Hematopoietic multipotent progenitor cell treated with erythropoietin and hydrocortisone succinate and interleukin-3 and kit ligand, for 8 days (in vitro differentiated cells): ENCODE measurements around the gene SH3TC1.

Source experiments
- DNase-seq: peaks from one replicate; pipeline ENCODE4 v3.0.0-alpha.2; 2015

Gene SH3TC1

GRCh38 chr4:8280158-8280875, 81.2 kb downstream of the SH3TC1 start:
- DNase-seq = no peak

DNA sequence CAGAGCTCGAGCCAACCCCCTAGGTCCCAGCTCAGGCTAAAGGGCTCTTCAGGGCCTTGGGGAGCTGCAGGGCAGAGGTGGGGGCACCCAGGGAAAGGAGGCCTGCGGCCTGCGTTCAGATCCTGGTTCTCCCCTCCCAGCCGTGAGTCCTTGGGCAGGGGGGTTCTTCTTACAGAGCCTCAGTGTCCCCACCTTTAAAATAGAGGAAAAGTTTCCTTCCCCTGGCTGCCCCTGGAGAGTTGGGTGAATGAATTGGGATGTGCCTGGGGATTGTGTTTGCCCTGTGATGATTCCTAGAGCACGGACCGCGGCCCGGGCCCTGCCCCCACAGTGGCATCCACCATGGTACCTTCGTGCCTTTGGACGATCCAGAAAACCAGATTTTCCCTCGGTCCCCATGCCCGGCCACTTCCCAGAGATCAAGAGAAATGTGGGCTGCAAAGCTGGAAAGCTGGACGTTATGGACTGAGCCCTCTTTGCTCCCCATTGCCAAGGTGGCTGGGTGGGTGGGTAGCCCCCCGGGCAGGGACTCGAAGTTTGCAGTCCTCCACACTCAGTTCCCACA, 81.9 kb downstream of the SH3TC1 start:
- no peak for DNase-seq

DNA sequence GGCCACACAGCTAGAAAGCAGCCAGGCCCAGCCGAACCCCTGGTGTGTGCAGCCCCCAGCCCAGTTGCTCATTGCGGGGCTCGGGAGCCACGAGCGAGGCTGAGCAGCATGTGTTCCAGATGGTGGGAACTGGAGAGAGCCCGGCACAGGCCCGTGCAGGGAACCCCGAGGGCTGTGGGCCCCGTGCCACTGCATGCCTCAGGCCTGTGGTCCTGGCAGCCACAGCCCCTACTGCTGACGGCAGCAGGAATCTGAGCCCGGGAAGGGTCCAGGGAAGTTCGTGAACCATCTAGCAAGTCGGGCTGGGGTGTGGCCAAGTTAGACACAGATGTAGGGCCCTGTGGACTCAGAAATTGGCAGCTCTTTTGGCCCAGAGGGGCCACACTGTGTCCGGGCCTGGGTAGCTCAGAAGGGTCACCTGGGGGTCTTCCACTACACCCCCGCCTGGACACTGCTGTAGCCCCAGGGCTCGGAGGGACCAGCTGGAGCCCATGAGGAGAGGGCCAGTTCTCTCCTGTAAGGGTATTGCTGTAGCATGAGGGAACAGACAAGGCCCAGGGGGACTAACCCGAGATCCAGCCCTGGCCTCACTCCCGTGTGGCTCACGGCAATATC, 82.5 kb downstream of the SH3TC1 start:
- no peak for DNase-seq

GRCh38 chr4:8282134-8282641, 83.1 kb downstream of the SH3TC1 start:
- DNase-seq = no peak

GRCh38 chr4:8282742-8283141, 83.7 kb downstream of the SH3TC1 start:
- DNase-seq = no peak

GRCh38 chr4:8283161-8283560, 84.1 kb downstream of the SH3TC1 start:
- no peak for DNase-seq

- DNase-seq = no peak
These were observed 84.6 kb downstream of the SH3TC1 start for GRCh38 chr4:8283631-8284121.

GRCh38 chr4:8284391-8284790, 85.3 kb downstream of the SH3TC1 start:
- DNase-seq = no peak

DNA sequence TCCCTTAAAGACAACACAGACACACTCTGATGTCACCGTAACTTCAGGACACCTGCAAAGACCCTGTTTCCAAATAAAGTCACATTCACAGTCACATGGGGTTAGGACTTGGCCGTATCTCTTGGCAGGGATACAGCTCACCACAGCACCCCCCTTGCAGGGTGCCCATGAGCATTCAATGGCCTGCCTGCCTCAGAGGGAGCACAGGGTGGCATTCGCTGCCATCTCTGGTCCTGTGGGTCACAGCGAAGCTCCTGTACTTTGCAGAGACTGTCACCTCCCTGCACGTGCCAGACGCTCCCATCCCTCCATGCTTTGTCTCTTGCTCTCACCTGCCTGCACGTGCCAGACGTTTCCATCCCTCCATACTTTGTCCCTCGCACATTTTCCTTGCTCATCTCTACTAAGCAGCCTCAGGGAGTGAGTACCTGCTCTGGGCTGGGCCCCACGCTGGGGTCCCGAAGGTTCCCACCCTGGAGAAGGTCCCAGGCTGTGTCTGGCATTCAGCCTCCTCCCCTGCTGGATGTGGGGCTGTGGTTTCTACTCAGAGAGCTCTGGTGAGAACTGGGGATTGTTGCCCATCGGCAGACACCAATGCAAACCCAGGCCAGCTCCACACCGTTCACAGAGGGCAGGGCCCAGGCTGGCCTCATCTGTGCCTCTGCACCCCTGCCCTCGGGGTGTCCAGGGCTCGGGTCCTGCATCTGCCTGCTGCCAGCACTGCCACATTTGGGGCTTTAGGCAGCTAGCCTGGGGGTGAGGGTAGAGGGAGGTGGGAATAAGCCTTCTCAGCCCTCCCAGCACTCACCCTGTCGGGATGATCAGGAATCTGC, 86.3 kb downstream of the SH3TC1 start:
- no peak for DNase-seq

GRCh38 chr4:8285976-8286718, 87.1 kb downstream of the SH3TC1 start:
- no peak for DNase-seq

- no peak for DNase-seq
These were observed 87.7 kb downstream of the SH3TC1 start for GRCh38 chr4:8286719-8287342.

- DNase-seq = no peak
These were observed 88.5 kb downstream of the SH3TC1 start for GRCh38 chr4:8287343-8288280.

GRCh38 chr4:8289151-8289750, 90.2 kb downstream of the SH3TC1 start:
- DNase-seq = no peak

- no peak for DNase-seq
These were observed 91.0 kb downstream of the SH3TC1 start for GRCh38 chr4:8289956-8290700.

DNA sequence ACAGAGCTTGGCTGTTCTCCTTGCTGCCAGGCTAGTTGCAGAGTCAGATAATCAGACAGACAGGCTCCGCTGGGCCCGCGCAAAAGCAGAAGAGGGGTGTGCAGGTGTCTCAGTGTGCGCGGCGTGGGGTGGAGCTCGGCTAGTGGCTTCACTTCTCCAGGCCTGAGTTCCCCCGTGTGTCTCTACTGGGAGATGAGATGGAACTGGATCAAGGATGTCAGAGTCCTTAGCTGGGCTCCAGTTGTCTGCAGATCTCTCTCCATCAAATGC, 91.5 kb downstream of the SH3TC1 start:
- no peak for DNase-seq
